H9 (cell line): ENCODE results near the gene POR. TPM values are rescaled to one million over a fixed set of nuclear protein-coding genes. Genes with fewer than 3 reads are reported as not detected.

ENCODE experiments used
- DNase-seq: peaks from one replicate; pipeline ENCODE4 v3.0.0-alpha.2; 2017
- H2AFZ ChIP-seq: one replicate; pipeline ENCODE4 v1.6.1; 2013; ENCODE audit warnings: mild to moderate bottlenecking, low read length, control low read depth, moderate library complexity
- H2AK5ac ChIP-seq: 2 replicates; pipeline ENCODE4 v1.6.1; 2013; ENCODE audit warnings: low read length, control low read depth, mixed read lengths; ENCODE audit not compliant: insufficient read length
- H2BK120ac ChIP-seq: one replicate; pipeline ENCODE4 v1.6.1; 2013; ENCODE audit warnings: low read depth, mild to moderate bottlenecking, low read length, control low read depth, inconsistent platforms; ENCODE audit not compliant: poor library complexity, severe bottlenecking
- H2BK12ac ChIP-seq: 2 replicates; pipeline ENCODE4 v1.6.1; 2013; ENCODE audit warnings: low read length, control low read depth, mixed read lengths, low read depth; ENCODE audit not compliant: insufficient read length
- H2BK15ac ChIP-seq: 2 replicates; pipeline ENCODE4 v1.6.1; 2013; ENCODE audit warnings: low read depth, low read length, control low read depth
- H2BK20ac ChIP-seq: one replicate; pipeline ENCODE4 v1.6.1; 2013; ENCODE audit warnings: low read depth, mild to moderate bottlenecking, low read length, control low read depth, inconsistent platforms; ENCODE audit not compliant: poor library complexity, severe bottlenecking
- H2BK5ac ChIP-seq: 2 replicates; pipeline ENCODE4 v1.6.1; 2013; ENCODE audit warnings: low read length, control low read depth, mixed read lengths; ENCODE audit not compliant: insufficient read length
- H3K14ac ChIP-seq: 2 replicates; pipeline ENCODE4 v1.6.1; 2013; ENCODE audit warnings: low read length, control low read depth; ENCODE audit not compliant: insufficient read depth
- H3K18ac ChIP-seq: 2 replicates; pipeline ENCODE4 v1.6.1; 2013; ENCODE audit warnings: low read depth, mild to moderate bottlenecking, mixed read lengths, low read length, control low read depth; ENCODE audit not compliant: insufficient read length
- H3K23ac ChIP-seq: 2 replicates; pipeline ENCODE4 v1.6.1; 2013; ENCODE audit warnings: low read length, control low read depth, mixed read lengths, low read depth; ENCODE audit not compliant: insufficient read length
- H3K23me2 ChIP-seq: 2 replicates; pipeline ENCODE4 v1.6.1; 2013; ENCODE audit warnings: low read depth, mild to moderate bottlenecking, mixed read lengths, low read length, control low read depth; ENCODE audit not compliant: insufficient read length, poor library complexity, severe bottlenecking
- H3K27ac ChIP-seq: 2 replicates; pipeline ENCODE4 v1.5.1; 2013; ENCODE audit warnings: low read length, control low read depth, mixed read lengths, low read depth; ENCODE audit not compliant: insufficient read length
- H3K27me3 ChIP-seq: 2 replicates; pipeline ENCODE4 v1.6.1; 2013; ENCODE audit warnings: low read length, control low read depth, inconsistent platforms; ENCODE audit not compliant: insufficient read depth
- H3K4ac ChIP-seq: 2 replicates; pipeline ENCODE4 v1.6.1; 2013; ENCODE audit warnings: low read depth, mild to moderate bottlenecking, control low read depth, inconsistent platforms, low read length, moderate library complexity
- H3K4me1 ChIP-seq: 2 replicates; pipeline ENCODE4 v1.6.1; 2013; ENCODE audit warnings: low read length, control low read depth, inconsistent platforms; ENCODE audit not compliant: insufficient read depth
- H3K4me2 ChIP-seq: 2 replicates; pipeline ENCODE4 v1.6.1; 2013; ENCODE audit warnings: low read length, control low read depth, mixed read lengths; ENCODE audit not compliant: insufficient read length, insufficient read depth
- H3K56ac ChIP-seq: 2 replicates; pipeline ENCODE4 v1.6.1; 2013; ENCODE audit warnings: low read depth, mild to moderate bottlenecking, mixed read lengths, low read length, control low read depth; ENCODE audit not compliant: insufficient read length
- H3K79me1 ChIP-seq: 2 replicates; pipeline ENCODE4 v1.6.1; 2013; ENCODE audit warnings: low read depth, mild to moderate bottlenecking, moderate library complexity, low read length, control low read depth, inconsistent platforms; ENCODE audit not compliant: insufficient read depth, poor library complexity, severe bottlenecking
- H3K79me2 ChIP-seq: 2 replicates; pipeline ENCODE4 v1.6.1; 2013; ENCODE audit warnings: low read length, control low read depth, inconsistent platforms; ENCODE audit not compliant: insufficient read depth
- H3K9ac ChIP-seq: 2 replicates; pipeline ENCODE4 v1.6.1; 2013; ENCODE audit warnings: low read length, control low read depth, mixed read lengths; ENCODE audit not compliant: insufficient read length; ENCODE audit errors: extremely low read depth
- H3K9me3 ChIP-seq: one replicate; pipeline ENCODE4 v1.6.1; 2013; ENCODE audit warnings: low read depth, low read length, inconsistent platforms; ENCODE audit not compliant: control insufficient read depth
- H3T11ph ChIP-seq: one replicate; pipeline ENCODE4 v1.6.1; 2013; ENCODE audit warnings: mild to moderate bottlenecking, low read length, control low read depth, inconsistent platforms
- H4K20me1 ChIP-seq: one replicate; pipeline ENCODE4 v1.6.1; 2013; ENCODE audit not compliant: control insufficient read depth, insufficient read length, insufficient read depth
- H4K5ac ChIP-seq: 2 replicates; pipeline ENCODE4 v1.6.1; 2013; ENCODE audit warnings: low read depth, mild to moderate bottlenecking, mixed read lengths, low read length, control low read depth; ENCODE audit not compliant: insufficient read length
- H4K8ac ChIP-seq: replicated peaks from 2 replicates; pipeline ENCODE4 v1.6.1; 2013; ENCODE audit warnings: low read length, control low read depth, mixed read lengths, low read depth; ENCODE audit not compliant: insufficient read length
- H4K91ac ChIP-seq: 2 replicates; pipeline ENCODE4 v1.6.1; 2013; ENCODE audit warnings: low read depth, mild to moderate bottlenecking, moderate library complexity, mixed read lengths, low read length, control low read depth; ENCODE audit not compliant: insufficient read length
- H3K27ac Mint-ChIP-seq, 3 experiments: 2 replicates in 2 of 3; 3 replicates in 1 of 3; pipeline ENCODE4 v1.8.0; 2020 to 2021; ENCODE audit warnings: mixed read lengths in 3 of 3, mild to moderate bottlenecking in 1 of 3, moderate library complexity in 1 of 3
- H3K27me3 Mint-ChIP-seq: 2 replicates; pipeline ENCODE4 v1.8.0; 2021; ENCODE audit warnings: low read depth, mild to moderate bottlenecking, moderate library complexity, mixed read lengths
- H3K36me3 Mint-ChIP-seq, 3 experiments: 2 replicates in 2 of 3; 3 replicates in 1 of 3; pipeline ENCODE4 v1.8.0; 2020 to 2021; ENCODE audit warnings: low read depth in 3 of 3, mixed read lengths in 3 of 3; ENCODE audit not compliant: insufficient read depth in 1 of 3
- H3K4me1 Mint-ChIP-seq, 2 experiments: 2 replicates each; pipeline ENCODE4 v1.8.0; 2020; ENCODE audit warnings: mixed read lengths in 2 of 2
- H3K4me3 Mint-ChIP-seq, 2 experiments: 2 replicates in 1 of 2; 3 replicates in 1 of 2; pipeline ENCODE4 v1.8.0; 2020 to 2021; ENCODE audit warnings: mild to moderate bottlenecking in 2 of 2, mixed read lengths in 2 of 2, moderate library complexity in 1 of 2
- H3K9me3 Mint-ChIP-seq, 2 experiments: 2 replicates in 1 of 2; 3 replicates in 1 of 2; pipeline ENCODE4 v1.8.0; 2020; ENCODE audit warnings: mild to moderate bottlenecking in 2 of 2, mixed read lengths in 2 of 2, moderate library complexity in 1 of 2
- CTCF ChIP-seq: fragments of 200-600 bp; sonication (generic); conservative IDR thresholded peaks from 3 replicates; pipeline ENCODE4 v1.8.0; 2021; ENCODE audit warnings: antibody characterized with exemption, mild to moderate bottlenecking
- WGBS: extraction: QIAGEN DNeasy Blood & Tissue Kit; methylation state at CpG from one replicate; pipeline ENCODE4 v1.1.7; 2013; ENCODE audit warnings: missing lambda C conversion rate, low lambda C conversion rate, mixed read lengths; ENCODE audit not compliant: insufficient read length; ENCODE audit errors: extremely low coverage; 5-methylcytosine and 5-hydroxymethylcytosine counted together
- total RNA-seq: library from RNA; stranded (reverse); gene quantifications from 2 replicates; pipeline ENCODE4 v1.2.1, GENCODE V29; 2021

The POR gene
- total RNA-seq, 1 experiment from 2014 or later, result 128 TPM

GRCh38 chr7:75979759-75980429 is 64.9 kb downstream of the POR start:
- no peak overlapping the region for H3K14ac ChIP-seq
- no peak overlapping the region for H4K91ac ChIP-seq
- no peaks in the 10 kb centered on the region for H3K23me2 ChIP-seq
- H4K20me1 ChIP-seq, result no peaks in the 10 kb centered on the region
- H4K8ac ChIP-seq, result no peak overlapping the region
- no peak for DNase-seq
- no peak overlapping the region for H3K9ac ChIP-seq
- H3K27ac ChIP-seq, result no peak overlapping the region
- H3K4me2 ChIP-seq, result no peak overlapping the region
- WGBS, result no CpG with 5 or more reads among the region's 22 CpGs
- H2BK12ac ChIP-seq, result no peak overlapping the region
- no peaks in the 10 kb centered on the region for H3K4me1 ChIP-seq
- no peak for TF ChIP-seq CTCF
- H3K18ac ChIP-seq, result no peak overlapping the region
- no peak overlapping the region for H3K23ac ChIP-seq
- no peaks in the 10 kb centered on the region for H3K79me2 ChIP-seq
- Mint-ChIP-seq H3K9me3 (no peaks in the 10 kb centered on the region), H3K36me3 (peaks cover 14 to 30% (median 29%) of the 10 kb centered on the region in 3 experiments), H3K4me1 (no peaks in the 10 kb centered on the region), H3K27me3 (peaks cover 1% of the 10 kb centered on the region; the same call in 1 of the 2 replicates), H3K4me3 (no peak overlapping the region), H3K27ac (peak overlapping the region; percentile 36 to 89 (median 86); a peak in 6 of 7 replicates)
- no peaks in the 10 kb centered on the region for H3K27me3 ChIP-seq
- no peaks in the 10 kb centered on the region for H3K79me1 ChIP-seq
- H2BK15ac ChIP-seq, result no peak overlapping the region
- H2AFZ ChIP-seq, result no peak overlapping the region
- H3T11ph ChIP-seq, result no peak overlapping the region
- H4K5ac ChIP-seq, result no peak overlapping the region
- H2BK120ac ChIP-seq, result no peak overlapping the region
- H2BK5ac ChIP-seq, result no peak overlapping the region
- H3K9me3 ChIP-seq, result no peaks in the 10 kb centered on the region
- H3K56ac ChIP-seq, result no peak overlapping the region
- H2BK20ac ChIP-seq, result no peak overlapping the region
- no peak overlapping the region for H3K4ac ChIP-seq
- H2AK5ac ChIP-seq, result no peak overlapping the region
